ENCODE data around the gene ABCF3. TPM values are rescaled to one million over a fixed set of nuclear protein-coding genes. Genes with fewer than 3 reads are reported as not detected.

The ABCF3 gene
- total RNA-seq, 1 experiment from 2014 or later, result 52.1 TPM

DNA sequence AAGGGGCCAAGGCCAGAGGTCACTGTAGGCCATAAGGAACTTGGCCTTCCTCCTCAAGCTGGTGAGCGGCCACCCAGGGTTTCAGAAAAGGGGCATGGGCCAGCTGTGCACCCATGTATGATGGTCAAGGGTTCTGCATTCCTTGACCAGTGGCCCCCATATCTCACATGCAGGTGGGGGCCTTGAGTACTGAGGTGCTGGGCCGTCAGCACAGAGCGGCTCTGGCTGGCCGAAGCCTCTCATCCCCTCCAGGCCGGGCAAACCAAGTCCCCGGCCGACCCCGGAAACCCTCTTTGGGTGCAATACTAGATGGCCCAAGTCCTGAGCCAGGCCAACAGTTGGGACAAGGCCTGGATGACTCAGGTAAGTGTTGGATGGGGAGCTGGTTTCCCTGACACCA lies 53.2 kb downstream of the ABCF3 start:
- in situ Hi-C loops (cut with HindIII; ENCODE audit: low pct_unique_long_range_greater_than_20kb, low sequenced_read_pairs), result no loop called here
- no peak for DNase-seq (ENCODE audit: low read depth)

DNA sequence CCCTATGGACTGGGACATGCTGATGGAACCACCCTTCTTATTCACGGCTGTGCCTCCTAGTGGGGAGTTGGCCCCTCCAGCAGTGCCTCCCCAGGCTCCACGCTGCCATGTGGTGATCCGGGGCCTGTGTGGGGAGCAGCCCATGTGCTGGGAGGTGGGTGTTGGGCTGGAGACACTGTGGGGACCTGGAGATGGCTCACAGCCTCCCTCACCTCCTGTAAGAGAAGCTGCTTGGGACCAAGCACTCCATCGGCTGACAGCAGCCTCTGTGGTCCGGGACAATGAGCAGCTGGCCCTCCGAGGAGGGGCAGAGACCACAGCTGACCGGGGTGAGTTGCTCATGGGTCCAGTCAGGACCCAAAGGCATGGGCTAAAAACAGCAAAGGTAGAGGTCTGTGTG lies 53.7 kb downstream of the ABCF3 start:
- in situ Hi-C loops (cut with HindIII; ENCODE audit: low pct_unique_long_range_greater_than_20kb, low sequenced_read_pairs), result no loop called here
- DNase-seq (ENCODE audit: low read depth), result no peak

DNA sequence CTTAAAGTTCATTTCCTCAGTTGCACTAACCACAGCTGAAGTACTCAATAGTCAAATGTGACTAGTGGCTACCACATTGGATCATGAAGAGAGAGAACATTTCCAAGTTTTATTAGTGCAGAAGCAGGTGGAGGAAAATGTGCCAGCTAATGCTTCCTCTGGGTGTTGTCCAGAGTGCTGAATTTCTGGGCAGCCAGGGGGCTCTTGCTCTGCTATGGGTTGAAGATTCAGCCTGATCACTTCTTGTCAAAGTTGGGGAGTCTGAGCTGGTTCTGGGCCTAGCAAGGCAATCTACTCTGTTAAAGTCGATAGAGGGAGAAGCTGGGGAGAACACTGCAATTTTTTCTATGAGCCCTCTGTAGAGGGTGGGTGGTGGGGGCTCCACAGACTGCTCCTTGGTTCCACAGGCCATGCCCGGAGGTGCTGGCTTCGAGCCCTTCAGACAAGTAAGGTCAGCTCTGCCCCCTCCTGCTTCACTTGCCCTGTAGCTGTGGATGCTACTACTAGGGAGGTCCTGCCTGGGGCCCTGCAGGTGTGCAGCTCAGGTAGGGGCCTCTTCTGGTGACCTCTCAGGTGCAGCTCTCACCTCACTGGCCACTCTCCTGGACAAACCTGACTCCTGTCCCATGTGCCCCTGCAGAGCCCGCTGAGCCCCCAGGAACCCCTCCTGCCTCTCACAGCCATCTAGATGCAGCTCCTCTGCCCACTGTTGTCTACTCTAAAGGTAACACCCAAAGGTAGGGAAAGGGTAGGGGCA lies 54.6 kb downstream of the ABCF3 start:
- peak; percentile 30 for DNase-seq (ENCODE audit: low read depth)
- in situ Hi-C loops (cut with HindIII; ENCODE audit: low pct_unique_long_range_greater_than_20kb, low sequenced_read_pairs), result no loop called here

- no peak for DNase-seq (ENCODE audit: low read depth)
- in situ Hi-C loops (cut with HindIII; ENCODE audit: low pct_unique_long_range_greater_than_20kb, low sequenced_read_pairs), result no loop called here
These were observed 55.1 kb downstream of the ABCF3 start for GRCh38 chr3:184241141-184241446.

DNA sequence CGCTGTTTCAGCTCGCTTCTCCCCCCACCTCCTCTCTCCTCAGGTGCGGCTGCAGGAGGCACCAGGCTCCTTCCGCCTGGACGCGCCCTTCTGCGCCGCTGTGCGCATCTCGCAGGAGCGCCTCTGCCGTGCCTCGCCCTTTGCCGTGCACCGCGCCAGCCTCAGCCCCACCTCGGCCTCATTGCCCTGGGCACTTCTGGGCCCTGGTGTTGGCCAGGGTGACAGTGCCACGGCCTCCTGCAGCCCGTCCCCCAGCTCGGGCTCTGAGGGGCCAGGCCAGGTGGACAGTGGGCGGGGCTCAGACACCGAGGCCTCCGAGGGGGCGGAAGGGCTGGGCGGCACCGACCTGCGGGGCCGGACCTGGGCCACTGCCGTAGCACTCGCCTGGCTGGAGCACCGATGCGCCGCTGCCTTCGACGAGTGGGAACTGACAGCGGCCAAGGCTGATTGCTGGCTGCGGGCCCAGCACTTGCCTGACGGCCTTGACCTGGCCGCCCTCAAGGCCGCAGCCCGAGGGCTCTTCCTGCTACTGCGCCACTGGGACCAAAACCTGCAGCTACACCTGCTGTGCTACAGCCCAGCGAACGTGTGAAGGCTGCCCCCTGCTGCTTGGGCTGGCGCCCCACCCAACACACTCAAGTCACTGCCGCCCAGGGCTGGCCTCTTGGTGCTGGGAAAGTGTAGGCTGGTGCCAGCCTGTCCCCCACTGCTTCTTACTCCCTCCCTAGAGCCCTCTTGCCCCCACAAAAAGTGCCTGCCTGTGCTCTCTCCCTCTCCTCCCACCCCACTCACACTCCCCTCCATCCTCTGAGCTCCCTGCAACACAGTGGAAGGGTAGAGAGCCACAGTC lies 55.7 kb downstream of the ABCF3 start:
- in situ Hi-C loops (cut with HindIII; ENCODE audit: low pct_unique_long_range_greater_than_20kb, low sequenced_read_pairs), result no loop called here
- no peak for DNase-seq (ENCODE audit: low read depth)

DNA sequence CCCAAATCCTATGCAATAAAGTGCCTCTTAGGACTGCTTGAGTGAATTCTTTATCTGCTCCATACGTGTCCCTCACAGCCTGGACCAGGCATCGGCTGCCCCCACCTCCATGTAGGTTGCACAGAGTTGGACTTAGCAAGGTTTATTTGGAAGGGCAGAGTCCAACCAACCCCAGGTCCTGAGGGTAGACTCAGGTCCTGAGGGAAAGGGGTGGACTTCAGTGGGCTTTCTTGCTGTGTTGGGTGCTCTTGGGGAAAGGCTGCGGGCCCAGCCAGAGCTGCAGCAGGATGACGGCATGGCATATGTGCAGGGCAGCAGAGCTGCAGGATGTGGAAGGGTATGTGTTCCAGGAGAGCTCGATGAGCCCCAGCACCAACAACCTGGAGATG lies 56.3 kb downstream of the ABCF3 start:
- in situ Hi-C loops (cut with HindIII; ENCODE audit: low pct_unique_long_range_greater_than_20kb, low sequenced_read_pairs), result no loop called here
- no peak for DNase-seq (ENCODE audit: low read depth)

Other genes with a start within 250 kb of the ABCF3 start
- 2.2 and 11.1 TPM in 2 replicates for gene ABCC5, start 168.3 kb upstream of the ABCF3 start, total RNA-seq (2014; rRNA removed; shearing (Covaris generic); ENCODE audit: low replicate concordance)
- gene HTR3D, start 154.5 kb upstream of the ABCF3 start, total RNA-seq (2014; rRNA removed; shearing (Covaris generic); ENCODE audit: low replicate concordance), result not detected in 2 replicates
- gene HTR3C, start 133.2 kb upstream of the ABCF3 start, total RNA-seq (2014; rRNA removed; shearing (Covaris generic); ENCODE audit: low replicate concordance), result not detected in 2 replicates
- not detected in 2 replicates for gene HTR3E, start 89.1 kb upstream of the ABCF3 start, total RNA-seq (2014; rRNA removed; shearing (Covaris generic); ENCODE audit: low replicate concordance)
- gene EIF2B5, start 50.8 kb upstream of the ABCF3 start, total RNA-seq (2014; rRNA removed; shearing (Covaris generic); ENCODE audit: low replicate concordance), result 43.1 and 50.5 TPM in 2 replicates
- gene DVL3, start 30.8 kb upstream of the ABCF3 start, total RNA-seq (2014; rRNA removed; shearing (Covaris generic); ENCODE audit: low replicate concordance), result 28.8 and 45.6 TPM in 2 replicates
- 712 and 818 TPM in 2 replicates for gene AP2M1, start 11.3 kb upstream of the ABCF3 start, total RNA-seq (2014; rRNA removed; shearing (Covaris generic); ENCODE audit: low replicate concordance)
- gene VWA5B2, start 43.4 kb downstream of the ABCF3 start, total RNA-seq (2014; rRNA removed; shearing (Covaris generic); ENCODE audit: low replicate concordance), result 0.57 and 5.7 TPM in 2 replicates
- gene ALG3, start 62.8 kb downstream of the ABCF3 start, total RNA-seq (2014; rRNA removed; shearing (Covaris generic); ENCODE audit: low replicate concordance), result 33.2 and 41.5 TPM in 2 replicates
- gene EEF1AKMT4, start 63.5 kb downstream of the ABCF3 start, total RNA-seq (2014; rRNA removed; shearing (Covaris generic); ENCODE audit: low replicate concordance), result 17.4 and 19.1 TPM in 2 replicates
- gene CAMK2N2, start 75.4 kb downstream of the ABCF3 start, total RNA-seq (2014; rRNA removed; shearing (Covaris generic); ENCODE audit: low replicate concordance), result not detected in 2 replicates
- not detected in 2 replicates for gene ECE2, start 89.8 kb downstream of the ABCF3 start, total RNA-seq (2014; rRNA removed; shearing (Covaris generic); ENCODE audit: low replicate concordance)
- 533 and 581 TPM in 2 replicates for gene PSMD2, start 113.0 kb downstream of the ABCF3 start, total RNA-seq (2014; rRNA removed; shearing (Covaris generic); ENCODE audit: low replicate concordance)
- 250 and 257 TPM in 2 replicates for gene EIF4G1, start 128.4 kb downstream of the ABCF3 start, total RNA-seq (2014; rRNA removed; shearing (Covaris generic); ENCODE audit: low replicate concordance)
- gene FAM131A, start 151.4 kb downstream of the ABCF3 start, total RNA-seq (2014; rRNA removed; shearing (Covaris generic); ENCODE audit: low replicate concordance), result 33.4 and 39.2 TPM in 2 replicates
- 2.0 and 20.2 TPM in 2 replicates for gene CLCN2, start 175.4 kb downstream of the ABCF3 start, total RNA-seq (2014; rRNA removed; shearing (Covaris generic); ENCODE audit: low replicate concordance)
- gene POLR2H, start 175.5 kb downstream of the ABCF3 start, total RNA-seq (2014; rRNA removed; shearing (Covaris generic); ENCODE audit: low replicate concordance), result 139 and 169 TPM in 2 replicates
- gene THPO, start 192.0 kb downstream of the ABCF3 start, total RNA-seq (2014; rRNA removed; shearing (Covaris generic); ENCODE audit: low replicate concordance), result 0.61 TPM in 1 of 2 replicates, not detected in the other
- gene CHRD, start 193.9 kb downstream of the ABCF3 start, total RNA-seq (2014; rRNA removed; shearing (Covaris generic); ENCODE audit: low replicate concordance), result 0.84 TPM in 1 of 2 replicates, not detected in the other

All from Caki2 (cell line).